GM19328 (cell line): ENCODE results near the gene PTPRN2.
"Not testable (repeated sequence)": the region's sequence is repeated elsewhere in the genome, so short reads cannot be mapped to it uniquely, and the experiment has no call there.

Experiments
- ATAC-seq: cut with Tn5 transposase; IDR thresholded peaks from one replicate; pipeline ENCODE4 v1.9.1; 2021; ENCODE audit warnings: mild to moderate bottlenecking, moderate library complexity; ENCODE audit not compliant: unreplicated experiment

The PTPRN2 gene

DNA sequence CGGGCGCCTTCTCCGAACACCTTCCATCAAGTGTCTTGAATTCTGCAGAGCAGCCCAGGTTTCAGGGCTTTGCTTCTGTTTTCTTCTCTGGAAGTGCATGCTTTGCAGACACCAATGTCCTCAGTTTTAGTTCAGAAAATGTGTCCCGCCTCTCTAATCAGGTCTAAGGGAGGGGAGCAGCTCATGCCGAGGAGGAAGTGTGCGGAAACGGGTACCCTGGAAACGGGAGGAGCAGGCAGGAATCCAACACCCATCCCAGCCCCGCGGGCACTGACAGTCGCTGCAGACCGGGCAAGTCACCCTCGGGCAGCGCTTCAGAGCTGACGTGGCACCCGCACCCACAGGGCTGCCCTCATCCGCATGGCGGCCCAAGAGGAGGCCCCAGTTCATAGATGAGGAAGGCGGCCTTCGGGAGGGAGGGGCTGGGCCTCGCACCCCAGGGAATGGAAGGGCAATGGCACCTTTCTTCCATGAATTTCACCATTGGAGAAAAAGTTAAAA lies 912.1 kb downstream of the PTPRN2 start:
- ATAC-seq = no peak

DNA sequence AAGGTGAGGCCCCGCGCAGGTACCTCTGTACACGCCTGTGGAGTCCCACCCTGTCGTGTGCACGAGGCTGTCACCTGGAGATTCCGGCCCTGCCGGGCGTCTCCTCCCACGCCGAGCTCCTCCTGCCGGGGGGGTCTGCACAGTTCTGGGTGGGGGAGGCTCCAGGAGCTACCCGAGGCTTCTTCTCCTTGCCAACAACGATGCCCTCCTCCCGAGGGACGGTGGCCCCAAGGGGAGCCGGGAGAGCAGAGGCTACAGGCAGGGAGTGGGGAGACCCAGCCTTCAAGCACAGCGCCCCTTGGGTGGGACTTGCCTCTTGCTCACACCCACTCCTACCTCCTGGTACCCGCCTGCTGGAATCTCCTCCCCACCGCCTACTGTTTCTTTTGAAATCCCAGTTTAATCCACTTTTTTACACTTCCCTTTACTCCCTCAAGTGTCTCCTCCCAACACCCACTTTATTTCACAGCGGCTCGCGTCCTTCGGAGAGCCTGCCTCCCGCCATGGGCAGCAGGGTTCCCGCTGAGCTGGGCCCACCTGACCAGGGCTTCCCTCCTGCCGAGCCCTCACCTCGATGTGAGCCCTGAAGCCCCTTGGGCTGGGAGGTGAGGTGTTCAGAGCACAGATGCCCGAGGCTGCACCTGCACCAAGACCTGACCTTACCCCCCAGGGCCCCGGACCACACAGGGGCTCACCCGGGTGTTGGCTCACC lies 912.8 kb downstream of the PTPRN2 start:
- no peak for ATAC-seq

DNA sequence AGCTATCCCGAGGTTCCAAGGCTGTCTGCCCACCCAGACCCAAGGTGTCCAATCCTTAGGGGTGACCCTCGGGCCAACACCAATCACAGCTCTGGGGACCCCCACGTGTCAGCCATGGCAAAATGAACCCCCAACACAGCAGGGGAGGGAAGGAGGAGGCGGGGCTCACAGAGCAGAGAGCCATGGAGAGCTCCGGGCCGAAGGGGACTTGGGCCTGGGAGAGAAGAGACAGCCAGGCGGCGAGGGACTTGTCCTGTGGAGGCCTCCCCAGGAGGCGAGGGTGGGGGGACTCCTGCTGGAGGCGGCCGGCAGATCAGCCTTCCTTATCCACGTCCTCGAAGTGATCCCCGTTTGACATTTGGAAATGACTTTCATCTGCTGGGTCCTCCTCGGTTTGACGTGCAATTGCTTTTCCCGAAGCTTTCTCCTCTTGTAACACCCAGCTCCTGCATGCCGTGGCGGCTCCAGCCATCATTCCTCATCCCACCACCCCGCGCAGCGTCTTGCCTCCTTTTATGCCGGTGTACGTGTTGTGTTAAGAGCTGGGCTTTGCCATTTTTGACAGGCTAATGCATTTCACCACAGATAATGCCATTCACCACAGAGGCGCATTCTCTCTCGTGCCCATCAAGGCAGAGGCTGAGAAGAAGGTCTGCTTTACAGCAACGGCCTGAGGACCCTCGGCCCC lies 913.5 kb downstream of the PTPRN2 start:
- ATAC-seq = no peak

DNA sequence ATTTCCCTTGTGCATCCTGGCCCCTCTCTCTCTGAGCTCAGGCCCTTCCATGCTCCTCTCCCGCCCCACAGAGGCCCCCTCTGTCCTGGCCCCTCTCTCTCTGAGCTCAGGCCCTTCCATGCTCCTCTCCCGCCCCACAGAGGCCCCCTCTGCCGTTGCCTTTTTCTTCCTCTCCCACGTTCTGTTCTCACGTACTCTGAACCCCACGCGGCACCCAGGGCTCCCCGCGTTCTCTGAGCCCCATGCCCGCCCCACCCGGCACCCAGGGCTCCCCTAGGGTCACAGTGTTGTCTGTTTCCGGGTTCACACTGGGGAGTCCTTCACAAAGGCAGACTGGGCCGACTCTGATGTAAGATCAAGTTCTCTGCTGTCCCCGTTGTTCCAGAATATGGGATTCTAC lies 914.0 kb downstream of the PTPRN2 start:
- no peak for ATAC-seq

DNA sequence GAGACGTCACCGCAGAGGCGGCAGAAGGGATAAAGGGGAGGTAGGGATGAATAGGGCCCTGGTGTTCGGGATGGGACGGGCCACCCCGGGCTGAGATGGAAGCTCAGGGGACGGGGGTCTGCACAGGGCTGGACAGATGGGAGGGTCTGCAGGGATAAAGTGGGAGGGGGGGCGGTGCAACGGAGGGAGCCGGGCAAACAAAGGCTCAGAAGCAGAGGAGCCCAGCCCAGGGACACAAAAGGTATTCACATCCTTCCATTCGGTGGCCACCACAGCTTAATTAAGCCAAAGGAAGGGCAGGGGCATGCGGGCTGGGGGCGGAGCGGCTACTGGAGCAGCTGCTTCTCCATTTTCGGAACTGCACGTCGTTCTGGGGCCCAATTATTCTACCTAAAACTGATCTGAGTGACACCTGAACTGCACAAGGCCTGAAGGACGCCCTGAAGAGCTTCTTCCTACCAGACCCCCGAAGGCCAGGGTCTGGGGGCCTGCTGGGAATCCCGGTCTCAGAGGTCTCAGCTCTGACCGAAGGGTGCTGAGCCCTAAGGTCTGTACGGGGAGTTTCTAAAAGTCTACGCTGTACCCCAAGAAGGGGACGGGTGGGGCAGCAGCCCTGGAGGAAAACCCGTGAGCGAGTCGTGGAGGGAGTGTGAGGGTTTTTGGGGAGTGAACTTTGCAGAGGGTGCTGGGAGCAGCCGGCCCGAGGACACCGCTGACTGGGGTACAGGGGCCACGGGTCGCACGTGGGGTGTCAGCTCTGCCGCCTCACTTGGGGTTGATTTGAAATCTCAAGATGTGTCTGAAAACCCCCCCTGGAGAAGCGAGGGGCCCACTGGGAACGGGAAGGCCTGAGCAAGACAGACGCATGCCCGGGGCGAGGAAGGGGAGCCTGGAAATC lies 916.0 kb downstream of the PTPRN2 start:
- no peak for ATAC-seq

DNA sequence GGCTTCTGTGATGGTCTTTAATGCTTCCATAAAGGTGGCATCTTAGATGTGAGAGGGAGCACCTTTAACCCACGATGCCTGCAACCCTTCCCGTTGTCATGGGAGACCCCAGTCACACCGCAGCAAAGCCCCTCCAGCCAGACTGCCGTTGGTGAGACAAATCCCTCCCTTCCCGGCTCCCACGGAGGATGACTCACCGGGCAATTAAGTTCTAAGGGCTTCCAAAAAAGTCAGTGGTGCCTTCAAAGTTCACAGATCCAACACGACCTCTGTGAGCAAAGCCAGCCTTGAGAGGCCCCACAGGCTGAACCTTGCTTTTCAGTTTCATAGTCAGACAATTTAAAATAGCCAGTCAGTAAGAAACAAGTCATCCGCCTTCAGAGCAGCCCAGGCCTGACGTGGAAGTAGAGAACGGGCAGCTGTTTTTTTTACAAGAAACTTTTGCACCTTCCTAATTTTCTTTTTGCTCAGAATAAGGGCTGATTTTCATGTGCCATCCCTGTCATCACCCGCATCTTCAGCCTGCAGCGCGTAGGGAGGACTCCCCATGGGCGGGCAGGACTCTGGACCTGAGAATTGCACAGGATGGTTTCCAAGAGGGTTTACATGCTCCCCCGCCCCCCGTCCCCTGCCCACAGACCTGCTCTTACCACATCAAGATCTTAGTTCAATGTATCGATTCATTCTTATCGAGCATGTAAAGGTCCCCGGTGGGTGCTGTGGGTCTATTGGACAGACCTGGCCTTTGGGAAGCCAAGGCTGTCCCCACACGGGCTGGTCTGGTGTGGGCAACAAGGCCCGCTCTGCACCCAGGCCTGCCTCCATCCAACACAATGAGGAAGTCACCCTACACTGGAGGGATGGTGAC lies 916.9 kb downstream of the PTPRN2 start:
- no peak for ATAC-seq

DNA sequence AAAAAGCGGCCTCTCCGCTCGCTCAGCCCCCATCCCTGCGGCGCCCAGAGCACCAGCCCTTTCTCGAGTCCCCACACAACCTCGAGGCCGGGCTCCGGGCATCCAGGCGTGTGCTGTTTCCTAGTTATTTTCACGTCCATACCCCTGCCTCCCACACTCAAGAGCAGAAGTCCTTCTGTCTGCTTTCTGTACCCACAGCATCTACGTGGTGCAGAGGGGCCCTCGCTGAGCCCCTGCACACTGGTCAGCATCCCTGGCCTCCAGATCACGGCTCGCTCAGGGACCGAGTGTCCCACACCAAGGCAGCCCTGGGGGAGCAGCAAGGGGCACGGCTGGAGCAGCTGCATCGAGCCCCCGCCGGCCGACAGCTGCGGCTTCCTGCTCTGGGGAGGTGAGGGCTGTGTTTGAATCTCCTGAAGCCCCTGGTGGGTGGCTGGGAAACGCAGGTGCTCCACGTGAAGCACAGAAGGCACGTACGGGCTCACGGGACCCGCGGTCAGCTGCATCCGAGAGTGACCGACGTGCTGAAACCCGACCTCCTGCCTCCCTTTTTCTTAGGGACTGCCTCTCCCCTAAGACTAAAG lies 917.8 kb downstream of the PTPRN2 start:
- no peak for ATAC-seq

DNA sequence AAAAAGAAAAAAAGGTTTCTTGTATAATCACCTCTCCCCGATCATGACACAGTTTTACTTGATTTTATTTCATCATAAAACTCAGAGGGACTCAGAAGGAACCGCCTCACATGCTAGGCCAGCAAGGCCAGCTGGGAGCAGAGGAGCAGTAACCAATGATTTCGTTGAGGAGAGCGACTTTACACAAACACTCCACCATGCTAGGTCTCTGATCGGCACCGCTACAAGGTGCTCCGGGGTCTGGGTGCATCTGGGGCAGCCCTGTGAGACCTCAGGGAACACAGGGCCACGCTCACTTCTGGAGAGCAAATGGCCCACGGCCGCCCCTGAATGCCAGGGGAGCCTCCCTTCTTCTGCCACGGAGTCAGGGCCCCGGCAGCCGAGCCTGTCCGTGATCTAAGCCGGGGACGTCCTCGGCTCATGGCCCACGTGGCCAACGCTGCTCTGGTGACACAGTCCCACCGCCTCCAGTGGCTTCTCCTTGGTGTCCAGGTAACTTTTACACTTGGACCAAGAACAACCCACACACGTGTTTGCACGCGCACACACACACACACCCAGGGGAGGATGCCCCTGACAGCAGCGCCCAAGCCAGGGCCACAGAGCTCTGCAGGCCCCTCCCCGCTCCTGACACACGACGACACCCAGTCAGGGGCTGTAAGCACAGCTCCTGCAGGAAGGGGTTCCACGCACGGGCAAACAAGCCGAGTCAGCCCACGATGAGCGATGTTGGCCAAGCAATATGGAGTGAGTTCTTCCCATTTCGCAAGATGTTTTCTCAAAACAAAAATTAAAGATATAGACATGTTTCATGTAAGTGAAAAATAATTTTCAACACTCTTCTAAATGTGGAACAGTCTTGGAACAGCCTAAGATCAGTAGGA lies 918.5 kb downstream of the PTPRN2 start:
- no peak for ATAC-seq

DNA sequence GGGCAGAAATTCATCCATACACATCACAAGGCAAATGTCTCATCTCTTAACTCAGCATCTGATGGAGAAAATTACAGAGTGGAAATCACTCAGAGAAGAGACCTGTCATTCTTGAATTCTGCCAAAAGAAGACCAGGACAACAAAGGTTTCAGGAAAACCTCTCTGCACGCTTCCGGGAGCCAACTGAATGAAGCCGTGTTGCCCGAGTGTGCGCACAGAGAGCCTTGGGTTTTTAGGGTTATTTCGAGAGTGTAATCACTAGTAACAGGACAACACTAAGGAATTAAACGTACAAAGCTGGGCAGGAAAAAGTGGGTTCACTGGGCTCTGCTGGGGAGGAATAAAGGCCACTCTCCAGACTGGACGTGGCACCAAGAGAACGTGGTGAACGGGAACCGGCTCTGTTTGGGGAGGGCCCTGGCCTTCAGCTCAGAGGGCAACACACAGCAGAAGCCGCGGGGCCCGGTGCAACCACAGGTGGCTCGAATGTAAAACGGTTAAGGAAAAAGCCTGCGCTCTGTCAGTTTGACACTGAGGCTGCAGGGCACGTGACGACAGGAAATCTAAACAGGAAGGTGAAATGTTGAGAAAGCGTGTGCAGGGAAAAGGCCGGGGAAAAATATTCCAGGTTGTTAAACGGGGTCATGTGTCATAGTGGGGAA lies 919.3 kb downstream of the PTPRN2 start:
- no peak for ATAC-seq

DNA sequence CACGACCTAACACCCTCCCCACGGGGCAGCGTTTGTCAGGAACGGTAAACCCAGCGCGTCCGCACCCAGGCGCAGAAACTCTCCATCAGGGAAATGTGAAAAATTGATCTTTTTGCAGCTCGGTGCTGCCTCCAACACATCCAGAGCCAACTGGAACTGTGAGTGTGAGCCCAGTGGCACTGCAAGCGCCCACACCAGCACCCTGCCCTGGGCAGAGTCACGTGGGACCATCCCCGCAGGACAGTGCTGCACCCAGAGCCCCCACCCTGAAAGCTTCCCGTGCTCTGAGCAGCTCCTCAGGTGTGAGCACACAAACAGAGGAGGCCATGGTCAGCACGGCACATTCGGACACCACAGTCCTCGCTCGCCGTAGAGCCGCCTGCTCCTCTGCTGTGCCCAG lies 919.9 kb downstream of the PTPRN2 start:
- ATAC-seq = no peak

DNA sequence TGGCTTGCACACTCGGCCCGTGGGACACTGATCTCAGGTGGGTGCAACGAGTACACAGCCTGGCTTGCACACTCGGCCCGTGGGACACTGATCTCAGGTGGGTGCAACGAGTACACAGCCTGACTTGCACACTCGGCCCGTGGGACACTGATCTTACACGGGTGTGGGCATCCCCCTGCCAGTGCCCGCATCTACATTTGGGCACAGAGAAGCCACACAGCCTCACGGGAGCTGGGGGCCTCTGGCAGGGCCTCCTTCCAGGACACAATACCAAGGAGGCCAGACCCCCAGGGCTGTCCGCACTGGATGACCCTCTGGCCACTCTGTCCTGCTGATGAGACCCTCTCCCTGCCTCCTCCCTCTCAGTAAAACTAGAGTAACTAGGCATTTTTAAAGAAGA lies 920.4 kb downstream of the PTPRN2 start:
- no peak for ATAC-seq

DNA sequence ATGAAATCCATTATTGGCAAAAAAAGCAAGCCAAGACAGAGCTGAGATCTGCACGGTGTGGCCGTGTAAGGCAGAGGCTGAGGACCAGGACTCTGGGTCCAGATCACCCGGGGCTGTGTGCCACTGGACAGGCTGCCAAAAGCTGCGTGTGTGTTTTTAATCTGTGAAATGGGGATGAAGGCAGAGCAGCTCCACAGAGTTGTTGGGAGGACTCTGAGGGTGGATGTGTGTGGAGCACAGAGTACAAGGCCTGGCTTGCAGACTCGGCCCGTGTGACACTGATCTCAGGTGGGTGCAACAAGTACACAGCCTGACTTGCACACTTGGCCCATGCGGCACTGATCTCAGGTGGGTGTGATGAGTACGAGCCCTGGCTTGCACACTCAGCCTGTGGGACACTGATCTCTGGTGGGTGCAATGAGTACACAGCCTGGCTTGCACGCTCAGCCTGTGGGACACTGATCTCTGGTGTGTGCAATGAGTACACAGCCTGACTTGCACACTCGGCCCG lies 921.0 kb downstream of the PTPRN2 start:
- no peak for ATAC-seq

DNA sequence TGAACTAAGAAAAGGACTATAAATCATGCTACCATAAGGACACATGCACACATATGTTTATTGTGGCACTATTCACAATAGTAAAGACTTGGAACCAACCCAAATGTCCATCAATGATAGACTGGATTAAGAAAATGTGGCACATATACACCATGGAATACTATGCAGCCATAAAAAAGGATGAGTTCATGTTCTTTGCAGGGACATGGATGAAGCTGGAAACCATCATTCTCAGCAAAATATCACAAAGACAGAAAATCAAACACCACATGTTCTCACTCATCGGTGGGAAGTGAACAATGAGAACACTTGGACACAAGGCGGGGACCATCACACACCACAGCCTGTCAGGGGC lies 922.0 kb downstream of the PTPRN2 start:
- not testable (repeated sequence) for ATAC-seq

DNA sequence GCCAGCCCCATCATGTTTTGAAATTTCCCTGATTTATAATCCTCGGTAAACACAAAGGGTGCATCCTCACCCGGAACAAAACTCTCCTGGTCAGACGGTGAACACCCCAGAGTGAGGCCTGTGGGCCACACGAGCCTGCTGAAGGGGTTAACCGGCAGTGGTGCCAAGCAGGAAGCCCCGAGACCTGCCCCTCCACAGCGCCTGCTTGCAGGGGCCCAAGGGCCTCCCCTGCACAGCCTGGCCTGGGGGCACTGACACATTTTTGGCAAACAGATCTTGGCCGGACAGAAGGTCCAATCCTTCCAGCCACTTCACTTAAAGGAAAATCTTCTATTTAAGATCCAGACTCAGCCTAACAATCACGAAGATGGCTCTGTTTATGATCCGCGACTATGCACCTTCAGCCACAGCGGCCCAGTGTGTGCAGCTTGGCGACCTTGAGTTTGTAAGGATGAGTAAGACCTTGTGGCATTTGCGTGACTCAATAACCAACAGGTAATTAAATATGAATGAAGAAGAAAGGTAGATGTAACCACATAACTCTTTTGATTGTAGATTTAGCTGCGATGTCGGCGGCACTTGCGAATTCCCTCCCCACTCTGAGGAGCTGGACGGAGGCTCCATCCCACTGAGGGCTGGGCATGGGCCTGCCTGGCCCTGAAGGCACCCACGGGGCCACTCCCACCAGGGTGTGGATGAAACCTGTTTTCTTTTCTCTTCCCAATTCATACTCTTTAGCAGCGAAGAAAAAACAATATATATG lies 922.6 kb downstream of the PTPRN2 start:
- ATAC-seq = no peak

DNA sequence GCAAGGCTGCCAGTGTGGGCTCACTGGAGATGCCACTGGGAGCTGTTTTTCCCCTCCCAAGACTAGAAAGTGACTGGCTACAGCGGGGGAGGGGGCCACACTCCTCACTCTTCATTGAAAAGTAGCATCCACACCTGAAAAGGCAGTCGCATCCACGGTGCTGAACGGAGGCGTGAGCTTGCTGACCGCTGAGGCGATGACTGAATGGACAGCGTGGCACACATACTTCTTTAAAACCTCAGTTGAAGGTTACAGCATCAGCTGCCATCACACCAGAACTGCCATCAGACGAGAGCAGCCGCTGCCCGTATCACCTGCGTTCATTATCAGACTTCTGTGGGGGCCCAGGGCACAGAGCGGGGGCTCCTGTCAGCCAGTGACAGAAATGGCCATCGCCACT lies 923.6 kb downstream of the PTPRN2 start:
- ATAC-seq = no peak

DNA sequence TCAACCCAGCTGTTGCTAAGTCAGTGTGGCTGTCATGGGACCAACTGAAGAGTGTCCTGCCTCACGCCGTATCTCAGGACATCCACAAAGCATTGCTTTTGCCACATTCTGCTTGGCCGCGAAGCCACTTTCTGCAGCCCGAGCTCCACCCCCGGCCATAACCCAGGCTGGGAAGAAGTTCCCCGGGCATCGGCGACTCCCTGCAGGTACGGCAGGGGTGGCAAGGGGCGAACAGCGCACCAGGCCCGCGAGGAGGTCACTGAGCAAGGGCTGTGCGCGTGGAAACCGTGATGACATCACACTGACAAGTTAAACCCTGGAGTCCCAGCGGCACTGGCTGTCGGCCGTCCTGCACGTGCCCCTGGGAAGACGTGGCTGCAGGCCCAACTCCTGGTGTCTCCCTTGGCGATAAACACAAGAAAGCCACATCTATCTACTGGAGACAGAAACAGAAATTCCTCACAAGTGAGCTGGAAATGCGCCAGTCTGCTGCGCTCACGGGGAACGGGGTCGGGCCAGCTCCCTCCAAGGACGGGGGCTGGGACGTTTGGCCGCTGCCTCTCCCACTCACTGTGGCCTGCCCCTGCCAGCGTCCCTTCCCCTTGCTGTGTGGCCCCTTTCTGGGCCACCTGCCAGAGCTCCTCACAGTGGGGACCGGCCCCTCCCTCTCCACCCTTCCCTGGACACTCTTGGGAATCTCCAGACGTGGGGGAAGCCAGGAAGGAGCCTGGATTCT lies 924.5 kb downstream of the PTPRN2 start:
- ATAC-seq = no peak

DNA sequence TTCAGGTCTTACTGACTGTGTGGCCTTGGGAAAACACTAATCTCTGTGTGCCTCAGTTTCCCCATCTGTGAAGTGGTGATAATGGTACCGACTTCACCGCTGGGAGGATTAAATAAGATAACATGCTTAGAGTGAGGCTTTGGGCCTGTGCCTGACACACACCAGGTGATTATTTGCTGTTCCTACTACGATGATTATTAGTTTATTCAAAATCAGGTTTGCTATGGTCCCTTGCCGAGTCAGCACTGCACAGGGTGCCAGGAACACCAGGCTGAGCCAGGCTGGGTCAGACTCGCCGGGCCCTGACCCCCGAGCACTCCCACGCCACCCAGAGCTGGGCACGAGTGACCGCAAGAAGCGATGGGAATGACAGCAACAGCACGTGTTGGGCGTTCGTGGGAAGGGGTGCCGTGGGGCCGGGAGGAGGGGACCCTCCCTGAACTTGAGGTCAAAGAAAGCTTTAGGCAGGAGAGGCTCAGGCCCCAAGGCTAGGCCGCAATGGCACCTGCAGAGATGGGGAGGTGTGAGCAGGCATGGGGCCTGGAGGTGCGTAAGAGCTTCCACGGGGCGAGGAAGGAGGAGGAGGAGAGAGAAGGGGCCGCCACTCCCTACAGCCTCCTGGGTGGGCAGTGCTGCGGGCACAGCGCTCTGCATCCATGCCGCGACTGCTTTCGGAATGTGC lies 925.4 kb downstream of the PTPRN2 start:
- no peak for ATAC-seq
